ENCODE data around the gene RRP36.
A peak's percentile ranks its signal among the peaks of the same experiment; 100 is the strongest.

GRCh38 chr6:43070028-43070632 is 48.7 kb downstream of the RRP36 start:
- TF ChIP-seq CTCF (IDR thresholded peaks at IDR 0.05) (peak; percentile 82), EZH2 (IDR thresholded peaks at IDR 0.05) (no peak), EZH2phosphoT487 (IDR thresholded peaks at IDR 0.05) (no peak)

All from neural progenitor cell (in vitro differentiated cells).